ENCODE data around the gene SNRK.

Gene SNRK

GRCh38 chr3:43270078-43270477, 16.3 kb upstream of the SNRK start:
- DNase-seq: no peak

GRCh38 chr3:43273416-43273815, 12.9 kb upstream of the SNRK start:
- DNase-seq: no peak

- DNase-seq: no peak
Measured at GRCh38 chr3:43279082-43279481, 7.3 kb upstream of the SNRK start.

DNA sequence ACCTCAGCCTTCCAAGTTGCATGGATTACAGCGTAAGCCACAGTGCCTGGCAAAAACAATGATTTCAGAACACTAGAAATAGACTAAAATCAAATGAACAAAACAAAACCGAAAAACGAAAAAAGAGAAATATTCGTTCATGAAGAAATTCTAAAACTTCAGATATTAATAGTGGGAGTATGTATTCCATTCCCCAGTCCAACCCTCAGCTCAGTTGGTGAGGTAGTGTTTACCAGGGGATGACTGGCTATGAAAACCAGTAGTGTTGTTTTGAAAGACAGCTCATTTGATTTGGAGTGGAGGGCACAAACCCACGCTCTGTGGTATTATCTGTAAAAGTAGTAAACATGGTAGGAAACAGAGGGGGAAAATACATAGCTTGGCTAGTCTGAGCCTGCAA, 6.8 kb upstream of the SNRK start:
- no peak for DNase-seq

GRCh38 chr3:43281020-43281419, 5.3 kb upstream of the SNRK start:
- no peak for DNase-seq

DNA sequence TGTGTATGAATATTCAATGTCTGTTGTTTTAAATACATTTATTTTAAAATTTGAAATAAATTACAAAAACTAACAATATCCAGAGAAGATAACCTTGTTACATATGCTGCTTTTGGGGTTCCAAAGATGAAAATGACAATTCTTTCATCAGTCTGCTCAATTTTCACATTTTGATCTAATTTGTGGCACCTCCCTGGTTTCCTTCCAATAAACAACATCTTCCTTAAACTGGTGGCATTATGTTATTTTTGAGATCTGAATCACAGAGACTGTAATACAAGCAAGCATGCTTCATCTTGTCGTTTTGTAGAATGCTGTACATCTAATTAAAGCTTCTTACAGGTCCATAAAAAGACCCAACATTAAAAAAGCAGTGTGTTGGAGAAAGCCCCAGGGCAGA, 2.2 kb upstream of the SNRK start:
- DNase-seq: no peak

DNA sequence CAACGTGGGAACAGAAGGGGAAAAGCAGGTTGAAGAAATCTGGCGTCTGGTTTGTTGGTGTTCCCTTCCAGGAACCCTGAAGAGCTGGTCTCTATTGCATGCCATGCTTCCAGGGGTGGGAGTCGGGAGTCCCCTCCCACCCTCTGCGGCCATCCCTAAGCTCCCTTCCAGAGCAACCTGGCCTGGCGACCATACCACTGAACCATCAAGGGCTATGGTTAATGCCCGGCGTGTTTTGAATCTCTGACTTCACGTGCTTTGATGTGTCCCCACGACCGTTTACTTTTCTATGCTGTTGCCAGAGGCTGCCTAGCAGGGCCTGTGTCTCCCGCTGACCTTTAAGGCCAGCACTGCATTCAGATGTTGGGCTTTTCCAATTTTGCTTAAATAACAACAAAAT, 696 bp upstream of the SNRK start:
- no peak for DNase-seq

DNA sequence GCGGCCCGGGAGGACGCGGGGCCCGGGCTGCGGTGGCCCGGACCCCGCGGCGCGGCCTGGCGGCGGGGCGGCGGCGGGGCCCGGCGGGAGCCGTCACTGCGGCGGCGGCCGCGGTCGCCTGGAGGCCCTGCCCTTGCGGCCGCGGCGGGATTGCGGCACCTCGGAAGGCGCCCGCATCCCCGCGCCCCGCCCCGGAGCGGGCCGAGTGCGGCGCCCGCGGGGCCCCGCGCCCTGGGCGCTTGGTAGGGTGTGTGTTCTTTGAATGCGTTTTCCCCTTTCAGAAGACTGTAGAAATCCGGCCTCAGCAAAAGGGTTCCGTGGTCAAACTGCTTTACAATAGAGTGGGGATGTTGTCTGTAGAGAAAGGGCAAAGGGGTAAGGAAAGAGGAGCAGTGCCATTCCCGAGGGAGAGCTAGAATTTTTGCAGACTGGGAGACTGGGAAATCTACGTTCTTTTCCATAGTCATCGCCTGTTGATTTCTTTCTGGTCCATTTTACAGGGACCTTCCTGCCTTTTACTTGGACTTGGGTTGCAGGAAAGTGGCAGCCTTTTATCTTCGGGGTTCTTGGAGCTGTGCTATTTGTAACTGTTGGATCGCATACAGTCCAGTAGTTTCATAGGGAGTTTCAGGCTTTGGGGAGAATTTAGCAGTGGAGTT, 630 bp downstream of the SNRK start:
- peak; percentile 48 for DNase-seq

- no peak for DNase-seq
Measured at GRCh38 chr3:43287500-43287873, 1.1 kb downstream of the SNRK start.

GRCh38 chr3:43288366-43288765, 2.0 kb downstream of the SNRK start:
- peak; percentile 45 for DNase-seq

DNA sequence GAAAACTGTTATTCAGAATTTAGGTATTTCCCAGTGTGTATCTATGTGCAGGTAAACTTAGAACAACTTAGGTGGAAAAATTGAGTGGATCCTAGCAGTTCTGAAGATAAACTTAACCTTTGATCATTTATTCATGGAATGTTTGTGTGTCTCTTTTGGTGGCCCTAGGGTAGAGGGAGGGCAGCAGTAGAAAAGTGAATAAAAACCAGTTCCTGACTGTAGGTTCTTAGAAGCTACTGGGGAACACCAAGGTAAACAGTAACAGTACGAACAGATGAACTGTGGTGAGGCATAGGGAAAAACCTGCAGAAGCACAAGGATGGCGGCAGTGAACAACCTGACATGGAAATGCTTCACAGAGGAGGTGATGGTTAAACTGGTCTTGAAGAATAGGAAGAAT, 2.5 kb downstream of the SNRK start:
- no peak for DNase-seq

DNA sequence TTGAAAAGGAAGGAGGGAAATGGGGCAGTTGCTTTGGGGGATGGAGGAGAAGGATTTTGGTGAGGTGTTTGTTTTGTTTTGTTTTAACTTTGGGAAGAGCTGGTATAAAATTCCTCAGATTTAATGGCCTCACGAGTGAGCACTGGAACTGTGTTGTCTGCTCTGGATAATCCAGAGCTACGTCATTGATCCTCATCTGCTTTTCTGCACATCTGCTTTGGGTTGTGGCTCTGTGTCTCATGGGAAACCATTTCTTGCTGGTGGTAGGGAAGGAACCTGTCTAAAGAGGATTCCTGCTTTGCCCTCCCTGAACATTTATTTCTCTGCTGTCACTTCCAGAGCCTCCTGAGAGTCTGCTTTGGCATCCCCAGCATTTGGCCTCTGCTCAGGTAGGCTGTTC, 3.1 kb downstream of the SNRK start:
- DNase-seq: no peak

DNA sequence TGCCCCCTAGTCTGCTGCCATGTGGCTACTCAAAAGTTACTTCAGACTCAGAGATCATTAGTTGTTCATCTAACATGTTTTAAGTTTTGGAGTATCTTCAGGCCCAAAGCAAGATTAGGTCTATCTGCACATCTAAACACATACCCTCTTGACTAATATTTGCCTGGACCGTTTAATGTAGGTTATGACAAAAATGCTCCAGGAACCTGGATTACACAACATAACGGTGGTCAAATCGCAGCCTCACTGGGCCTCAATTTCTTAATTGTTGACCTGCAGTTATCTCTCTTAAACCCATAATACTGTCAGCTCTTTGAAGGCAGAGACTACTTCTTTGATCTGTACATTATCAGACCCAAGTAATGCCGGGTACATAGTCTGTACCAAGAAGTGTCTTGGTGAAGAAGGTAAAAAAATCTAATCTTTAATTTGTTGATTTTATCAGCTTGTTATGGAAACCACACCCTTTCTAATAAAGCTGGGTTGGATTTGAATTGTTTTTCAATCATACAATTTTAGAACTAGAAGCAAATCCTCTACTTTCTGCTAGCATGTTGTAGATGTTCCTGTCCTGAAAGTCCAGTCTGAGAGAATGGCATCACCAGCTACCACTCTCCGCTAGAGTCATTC, 3.6 kb downstream of the SNRK start:
- peak; percentile 24 for DNase-seq

GRCh38 chr3:43290956-43291355, 4.6 kb downstream of the SNRK start:
- DNase-seq: no peak

GRCh38 chr3:43291546-43291945, 5.2 kb downstream of the SNRK start:
- DNase-seq: no peak

DNA sequence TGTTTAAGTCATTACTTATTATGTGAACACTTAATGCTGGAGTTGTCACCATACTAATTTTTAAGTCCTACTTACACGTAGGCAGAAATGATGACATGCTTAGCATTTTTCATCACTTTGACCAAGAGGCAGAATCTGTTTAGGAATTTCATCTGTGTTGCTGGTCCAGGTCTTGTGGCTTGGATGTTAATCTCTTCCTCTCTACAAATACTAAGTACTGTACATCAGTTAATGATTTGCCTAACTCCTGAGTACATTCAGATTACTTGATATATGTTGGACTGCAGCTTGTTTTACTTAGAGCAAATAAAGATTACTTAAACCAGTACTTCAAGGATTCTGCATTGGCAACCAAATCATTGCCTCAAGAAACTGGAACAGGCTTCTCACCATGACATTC, 8.6 kb downstream of the SNRK start:
- DNase-seq: no peak

DNA sequence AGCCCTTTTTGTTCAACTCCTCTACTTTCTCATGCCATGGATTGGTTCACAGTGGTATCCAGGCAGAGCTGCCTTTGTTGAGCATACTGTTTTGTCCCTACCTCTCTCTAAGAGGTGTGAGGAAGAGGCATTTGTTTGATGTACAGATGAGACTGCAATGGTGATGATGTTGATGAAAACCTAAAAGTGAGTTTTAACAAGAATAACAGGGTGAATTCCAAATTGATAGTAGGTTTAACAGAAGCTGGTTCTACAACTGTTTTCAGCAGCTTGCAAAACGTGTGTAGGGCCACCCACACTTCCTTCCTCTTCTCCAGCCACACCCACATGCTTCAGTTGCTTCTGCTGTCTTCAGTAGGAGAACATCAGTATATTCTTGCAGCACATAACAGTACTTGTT, 10.2 kb downstream of the SNRK start:
- peak; percentile 83 for DNase-seq

DNA sequence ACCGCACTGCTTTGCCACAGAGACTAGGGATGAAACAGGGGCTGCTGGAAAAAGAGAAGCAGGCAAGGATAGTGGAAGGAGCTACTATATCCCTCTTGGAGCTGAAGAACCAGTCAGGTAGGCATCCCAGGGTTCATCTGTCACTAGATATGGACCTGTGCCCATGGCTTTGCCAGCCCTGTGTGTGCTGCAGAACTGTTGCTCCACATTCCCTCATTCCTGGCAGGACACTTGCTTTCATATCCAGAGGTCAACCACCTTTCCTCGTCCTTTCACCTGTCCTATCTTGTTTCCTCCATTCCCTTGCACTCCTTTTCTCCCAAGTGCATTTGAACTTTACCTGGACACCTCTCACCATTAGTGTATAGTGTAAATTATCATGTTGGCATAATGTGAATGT, 12.0 kb downstream of the SNRK start:
- no peak for DNase-seq

- no peak for DNase-seq
Measured at GRCh38 chr3:43298761-43299160, 12.4 kb downstream of the SNRK start.

- no peak for DNase-seq
Measured at GRCh38 chr3:43302116-43302880, 16.0 kb downstream of the SNRK start.

GRCh38 chr3:43304126-43304525, 17.8 kb downstream of the SNRK start:
- DNase-seq: no peak

DNA sequence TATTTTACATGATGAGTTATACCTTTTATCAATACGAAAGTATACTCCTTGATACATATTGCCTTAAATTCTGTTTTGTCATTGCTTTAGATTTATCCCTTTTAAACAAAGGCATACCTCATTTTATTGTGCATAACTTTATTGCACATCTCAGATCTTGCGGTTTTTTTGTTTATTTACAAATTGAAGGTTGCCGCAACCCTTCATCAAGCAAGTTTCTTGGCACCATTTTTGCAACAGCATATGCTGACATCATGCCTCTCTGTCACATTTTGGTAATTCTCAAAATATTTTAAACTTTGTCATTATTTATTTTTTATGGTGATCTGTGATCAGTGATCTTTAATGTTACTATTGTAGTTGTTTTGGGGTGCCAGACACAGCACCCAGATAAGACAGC, 20.9 kb downstream of the SNRK start:
- DNase-seq: no peak

- DNase-seq: no peak
Measured at GRCh38 chr3:43307649-43308048, 21.3 kb downstream of the SNRK start.

Data from CD4-positive, alpha-beta T cell treated with Interleukin-12 subunit alpha and Interleukin-12 subunit beta, for 1 hour (primary cell).